Naive thymus-derived CD8-positive, alpha-beta T cell (primary cell): ENCODE data around the gene GPR52. TPM values are rescaled to one million over a fixed set of nuclear protein-coding genes. Genes with fewer than 3 reads are reported as not detected.

Source experiments
- ATAC-seq, 2 donors: fragments of 150-1000 bp; cut with Tn5 transposase in 1 of 2; sonication (Bioruptor Pico), chemical (Tn5 transposase) in 1 of 2; 1 replicate in 1 of 2; 2 replicates in 1 of 2; pipeline ENCODE4 v1.10.0; 2021; ENCODE audit warnings: mild to moderate bottlenecking in 2 of 2, moderate library complexity in 2 of 2
- POLR2A ChIA-PET: fragments of 350-600 bp; sonication (Branson Sonifier 250); formaldehyde crosslinking; loops from one replicate; lab custom pipeline; 2021; ENCODE audit warnings: antibody characterized with exemption; lab: Charles Lee
- DNase-seq, 10 donors: peaks; one replicate each; pipeline versions ENCODE4 v3.0.0 to v3.0.0-alpha.2; 2020 to 2022
- H3K27ac Mint-ChIP-seq, 10 donors: one replicate each; pipeline ENCODE4 v1.8.0; 2020 to 2022; ENCODE audit warnings: mild to moderate bottlenecking in 10 of 10, mixed read lengths in 10 of 10, moderate library complexity in 4 of 10, inconsistent platforms in 1 of 10
- H3K27me3 Mint-ChIP-seq, 5 donors: one replicate each; pipeline ENCODE4 v1.8.0; 2021 to 2022; ENCODE audit warnings: mixed read lengths in 5 of 5
- H3K36me3 Mint-ChIP-seq, 3 donors: one replicate each; pipeline ENCODE4 v1.8.0; 2020 to 2022; ENCODE audit warnings: mixed read lengths in 3 of 3, mild to moderate bottlenecking in 2 of 3, inconsistent platforms in 1 of 3
- H3K4me1 Mint-ChIP-seq, 4 donors: one replicate each; pipeline ENCODE4 v1.8.0; 2021 to 2022; ENCODE audit warnings: mixed read lengths in 4 of 4
- H3K4me3 Mint-ChIP-seq, 10 donors: one replicate each; pipeline ENCODE4 v1.8.0; 2020 to 2022; ENCODE audit warnings: mild to moderate bottlenecking in 10 of 10, mixed read lengths in 10 of 10, moderate library complexity in 6 of 10, inconsistent platforms in 1 of 10
- H3K9me3 Mint-ChIP-seq, 9 donors: one replicate each; pipeline ENCODE4 v1.8.0; 2020 to 2022; ENCODE audit warnings: mixed read lengths in 9 of 9, mild to moderate bottlenecking in 3 of 9, inconsistent platforms in 1 of 9, moderate library complexity in 1 of 9
- polyA plus RNA-seq, 3 donors: library from polyadenylated mRNA; unstranded; fragments of 300-500 nt; fragmentation: Illumina TruSeq; gene quantifications; one replicate each; pipeline ENCODE4 v1.2.3, GENCODE V29; 2021
- total RNA-seq, 8 experiments: library from RNA in 2 of 8; stranded (reverse) in 2 of 8; gene quantifications; one replicate each; pipeline ENCODE4 v1.2.3 and lab custom pipeline; 2021 to 2026

The GPR52 gene
- total and polyA plus RNA-seq, 5 experiments from 2014 or later: 1.4 to 2.9 TPM; not detected in 3

DNA sequence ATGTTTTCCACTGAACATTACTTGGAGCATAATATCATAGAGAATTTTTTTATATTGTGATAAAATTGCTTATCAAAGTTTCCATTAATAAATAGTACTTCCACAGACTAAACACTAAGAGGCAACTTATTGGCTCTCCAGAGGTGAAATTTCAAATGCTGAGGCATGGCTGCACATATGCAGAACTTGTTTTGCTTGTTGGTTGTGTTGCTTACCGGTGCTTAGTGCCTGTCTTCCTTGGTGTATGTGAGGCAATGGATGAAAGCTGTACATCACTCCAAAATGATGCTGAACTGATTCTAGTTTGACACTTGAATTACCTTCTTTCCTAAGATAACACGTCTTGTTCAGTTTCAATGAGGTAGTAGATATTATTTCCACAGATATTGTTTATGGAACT lies 29.8 kb upstream of the GPR52 start:
- Mint-ChIP-seq H3K4me3 (no peak overlapping the region), H3K27ac (no peak overlapping the region), H3K4me1 (peaks cover 6 to 18% (median 12%) of the 10 kb centered on the region in 4 donors), H3K9me3 (peaks cover 0 to 7% (median 0%) of the 10 kb centered on the region in 9 donors), H3K36me3 (peaks cover 0 to 4% (median 0%) of the 10 kb centered on the region in 3 donors), H3K27me3 (no peaks in the 10 kb centered on the region)
- ATAC-seq: no peak
- no peak for DNase-seq
- POLR2A ChIA-PET: no interaction called here

DNA sequence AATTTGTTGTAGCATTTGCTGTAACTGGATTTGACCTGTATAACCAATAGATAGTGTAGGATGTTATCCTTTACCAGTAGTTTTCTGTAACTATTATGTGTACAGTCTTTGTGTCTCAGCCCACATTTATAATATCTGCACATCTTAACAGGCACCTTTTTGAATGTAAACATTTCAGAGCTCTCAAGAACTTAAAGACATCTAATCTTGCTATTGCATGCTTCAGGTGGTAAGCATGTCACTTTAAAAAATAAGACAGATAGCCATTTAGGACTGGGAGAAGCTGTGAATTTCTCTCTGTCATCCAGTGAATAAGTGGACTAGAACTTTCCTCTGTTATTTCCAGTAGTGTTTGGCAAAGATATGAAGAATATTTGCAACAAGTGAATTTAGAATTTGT lies 22.6 kb upstream of the GPR52 start:
- no peak for ATAC-seq
- no peak overlapping the region for H3K4me3 Mint-ChIP-seq
- peaks cover 0 to 4% (median 0%) of the 10 kb centered on the region in 3 donors for H3K36me3 Mint-ChIP-seq
- DNase-seq: no peak
- POLR2A ChIA-PET: no interaction called here
- no peaks in the 10 kb centered on the region for H3K9me3 Mint-ChIP-seq
- H3K27me3 Mint-ChIP-seq: no peaks in the 10 kb centered on the region
- no peak overlapping the region for H3K27ac Mint-ChIP-seq
- peaks cover 0 to 3% (median under 1%) of the 10 kb centered on the region in 4 donors for H3K4me1 Mint-ChIP-seq

DNA sequence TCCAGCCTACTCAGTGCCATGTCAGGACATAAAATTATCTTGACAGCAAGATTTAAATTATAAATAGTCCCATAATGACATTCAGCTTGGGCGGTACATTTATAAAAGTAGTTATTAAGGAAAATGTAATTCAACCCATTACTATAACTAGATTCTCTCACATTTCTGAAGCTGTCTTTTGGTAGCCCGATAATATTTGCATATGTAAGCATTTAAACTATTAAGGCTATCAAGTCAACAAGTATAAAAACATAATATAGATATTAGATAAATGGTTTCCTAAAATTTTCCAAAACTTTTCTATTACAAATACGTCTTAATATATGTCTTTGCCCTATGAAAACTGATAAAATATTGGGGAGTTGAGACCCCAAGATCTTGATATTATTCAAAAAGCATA lies 21.6 kb upstream of the GPR52 start:
- ATAC-seq (no peak), DNase-seq (no peak)
- H3K4me3 Mint-ChIP-seq: no peak overlapping the region
- POLR2A ChIA-PET: no interaction called here
- H3K9me3 Mint-ChIP-seq: no peaks in the 10 kb centered on the region
- peaks cover 0 to 3% (median under 1%) of the 10 kb centered on the region in 4 donors for H3K4me1 Mint-ChIP-seq
- no peaks in the 10 kb centered on the region for H3K27me3 Mint-ChIP-seq
- peaks cover 0 to 4% (median 2%) of the 10 kb centered on the region in 3 donors for H3K36me3 Mint-ChIP-seq
- no peak overlapping the region for H3K27ac Mint-ChIP-seq

DNA sequence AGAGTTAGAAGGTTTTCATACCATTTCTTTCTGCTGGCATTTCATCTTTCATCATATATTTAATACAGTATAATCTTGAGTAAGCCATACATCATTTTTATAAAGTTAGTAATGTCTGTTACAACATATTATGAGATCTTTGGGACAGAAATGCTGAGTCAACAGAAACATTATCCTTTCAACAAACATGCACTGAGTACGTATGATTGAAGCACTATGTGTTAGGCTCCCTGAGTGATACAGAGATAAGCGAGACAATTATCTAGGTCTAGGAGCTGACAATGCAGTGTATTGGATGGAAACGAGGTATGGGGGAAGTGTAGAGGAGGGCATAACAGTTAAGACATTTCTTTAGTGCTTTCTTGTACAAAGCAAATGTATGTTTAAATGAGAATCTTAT lies 19.7 kb upstream of the GPR52 start:
- Mint-ChIP-seq H3K4me1 (peaks cover 0 to 3% (median under 1%) of the 10 kb centered on the region in 4 donors), H3K27me3 (no peaks in the 10 kb centered on the region), H3K4me3 (no peak overlapping the region), H3K27ac (no peak overlapping the region), H3K9me3 (no peaks in the 10 kb centered on the region), H3K36me3 (peaks cover 0 to 2% (median 2%) of the 10 kb centered on the region in 3 donors)
- no peak for DNase-seq
- POLR2A ChIA-PET: no interaction called here
- ATAC-seq: no peak

DNA sequence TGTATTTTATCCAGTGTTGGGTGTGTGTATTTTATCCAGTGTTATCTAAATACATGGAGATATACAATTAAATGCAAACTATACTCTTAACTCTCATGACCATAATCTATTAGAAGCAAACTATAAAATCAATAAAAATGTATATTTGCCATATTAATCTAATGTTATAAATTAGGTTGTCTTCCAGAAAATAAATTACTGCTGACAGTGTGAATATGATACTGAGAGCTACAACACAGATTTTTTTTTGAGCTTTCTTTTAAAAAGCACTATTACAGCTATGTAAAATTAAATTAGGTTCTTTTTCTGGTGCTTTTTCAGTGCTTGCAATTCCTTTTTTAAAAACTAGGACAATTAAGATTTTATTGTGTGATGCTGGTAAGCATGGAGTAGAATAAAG lies 19.0 kb upstream of the GPR52 start:
- no peak overlapping the region for H3K27ac Mint-ChIP-seq
- DNase-seq (no peak), ATAC-seq (no peak)
- POLR2A ChIA-PET: no interaction called here
- peaks cover 0 to 8% (median 5%) of the 10 kb centered on the region in 3 donors for H3K36me3 Mint-ChIP-seq
- H3K4me1 Mint-ChIP-seq: peaks cover 0 to 3% (median under 1%) of the 10 kb centered on the region in 4 donors
- H3K4me3 Mint-ChIP-seq: no peak overlapping the region
- H3K9me3 Mint-ChIP-seq: no peaks in the 10 kb centered on the region
- H3K27me3 Mint-ChIP-seq: no peaks in the 10 kb centered on the region

DNA sequence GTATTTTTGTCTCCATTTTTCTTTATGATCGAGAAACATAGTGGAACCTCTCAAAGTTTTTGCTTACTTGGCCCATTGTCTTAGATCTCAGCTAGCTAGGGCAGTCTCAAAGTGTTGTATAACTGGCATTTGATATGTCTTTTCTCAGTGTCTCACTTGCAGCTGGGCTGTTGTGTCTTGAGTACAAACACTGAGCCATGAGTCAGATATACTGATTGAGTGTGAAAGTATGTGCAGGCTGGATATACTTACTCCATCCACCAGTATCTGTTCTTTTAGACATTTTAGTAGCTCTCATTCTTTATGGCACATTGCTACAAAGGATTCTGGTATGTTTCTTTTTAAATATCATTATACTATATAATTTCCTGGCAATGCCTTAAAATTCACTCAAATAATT lies 14.3 kb upstream of the GPR52 start:
- Mint-ChIP-seq H3K4me1 (peaks cover 0 to 1% (median 0%) of the 10 kb centered on the region in 4 donors), H3K9me3 (peaks cover 0 to 6% (median 0%) of the 10 kb centered on the region in 9 donors), H3K4me3 (no peak overlapping the region), H3K27me3 (no peaks in the 10 kb centered on the region), H3K36me3 (peaks cover 0 to 21% (median 13%) of the 10 kb centered on the region in 3 donors), H3K27ac (no peak overlapping the region)
- no peak for DNase-seq
- no peak for ATAC-seq
- POLR2A ChIA-PET: no interaction called here

DNA sequence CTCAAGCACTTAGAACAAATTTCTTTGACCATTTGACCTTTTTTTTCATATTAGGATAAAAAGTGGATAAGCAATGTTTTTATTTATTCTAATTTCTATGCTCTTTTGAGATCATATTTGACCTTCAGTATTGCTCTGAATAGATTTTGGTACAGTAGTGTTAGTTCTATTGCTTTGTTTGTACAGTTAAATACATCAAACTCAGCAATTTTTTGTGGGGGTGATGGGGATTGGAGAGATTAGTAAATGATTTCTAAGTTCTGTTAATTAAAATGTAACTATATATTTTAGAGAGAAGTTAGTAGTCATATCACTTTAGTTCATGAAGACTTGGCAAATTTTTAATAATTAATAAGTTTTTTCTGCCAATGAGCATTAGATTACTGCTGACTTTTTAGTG lies 2.4 kb upstream of the GPR52 start:
- POLR2A ChIA-PET: no interaction called here
- H3K9me3 Mint-ChIP-seq: peaks cover 0 to 10% (median 0%) of the 10 kb centered on the region in 9 donors

DNA sequence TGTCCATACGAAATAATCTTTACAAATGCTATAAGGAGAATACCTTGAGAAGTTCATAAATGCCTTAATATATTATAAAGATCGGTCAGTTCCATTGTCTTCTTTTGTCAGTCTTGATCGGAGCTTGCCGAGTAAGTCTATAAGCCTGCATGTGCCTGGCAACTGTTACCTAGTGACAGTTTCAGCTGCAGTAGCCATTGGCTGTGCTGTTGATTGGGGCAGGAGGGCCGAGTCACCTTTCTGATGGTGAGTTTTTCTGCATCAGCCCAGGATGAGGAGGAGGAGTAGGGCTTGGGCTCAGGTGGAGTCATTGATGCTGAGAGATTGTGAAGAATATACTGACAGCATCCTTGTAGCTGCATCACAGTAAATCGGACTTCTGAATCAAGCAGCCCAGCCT lies 1.9 kb upstream of the GPR52 start:
- Mint-ChIP-seq H3K27me3 (no peaks in the 10 kb centered on the region), H3K9me3 (peaks cover 0 to 10% (median 0%) of the 10 kb centered on the region in 9 donors), H3K4me3 (no peak overlapping the region), H3K36me3 (peaks cover 0 to 14% (median 8%) of the 10 kb centered on the region in 3 donors), H3K4me1 (peaks cover 3 to 6% (median 4%) of the 10 kb centered on the region in 4 donors), H3K27ac (no peak overlapping the region)
- POLR2A ChIA-PET: no interaction called here
- ATAC-seq (no peak), DNase-seq (no peak)

More for the DNA sequence above, 2.4 kb upstream of the GPR52 start:
- H3K27ac Mint-ChIP-seq: no peak overlapping the region
- H3K27me3 Mint-ChIP-seq: no peaks in the 10 kb centered on the region
- no peak overlapping the region for H3K4me3 Mint-ChIP-seq
- H3K36me3 Mint-ChIP-seq: peaks cover 0 to 14% (median 8%) of the 10 kb centered on the region in 3 donors
- DNase-seq (no peak), ATAC-seq (no peak)
- peaks cover 3 to 6% (median 5%) of the 10 kb centered on the region in 4 donors for H3K4me1 Mint-ChIP-seq

DNA sequence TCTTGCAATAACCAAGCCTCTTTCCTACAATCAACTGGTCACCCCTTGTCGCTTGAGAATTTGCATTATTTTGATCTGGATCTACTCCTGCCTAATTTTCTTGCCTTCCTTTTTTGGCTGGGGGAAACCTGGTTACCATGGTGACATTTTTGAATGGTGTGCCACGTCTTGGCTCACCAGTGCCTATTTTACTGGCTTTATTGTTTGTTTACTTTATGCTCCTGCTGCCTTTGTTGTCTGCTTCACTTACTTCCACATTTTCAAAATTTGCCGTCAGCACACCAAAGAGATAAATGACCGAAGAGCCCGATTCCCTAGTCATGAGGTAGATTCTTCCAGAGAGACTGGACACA lies 743 bp downstream of the GPR52 start:
- Mint-ChIP-seq H3K9me3 (peaks cover 0 to 5% (median 0%) of the 10 kb centered on the region in 9 donors), H3K36me3 (peaks cover 0 to 13% (median 8%) of the 10 kb centered on the region in 3 donors), H3K4me3 (no peak overlapping the region), H3K4me1 (peaks cover 3 to 6% (median 4%) of the 10 kb centered on the region in 4 donors), H3K27ac (peak overlapping the region in 2 of 10 donors; percentile 11 to 52), H3K27me3 (no peaks in the 10 kb centered on the region)
- no peak for DNase-seq
- POLR2A ChIA-PET: no interaction called here
- ATAC-seq: no peak

DNA sequence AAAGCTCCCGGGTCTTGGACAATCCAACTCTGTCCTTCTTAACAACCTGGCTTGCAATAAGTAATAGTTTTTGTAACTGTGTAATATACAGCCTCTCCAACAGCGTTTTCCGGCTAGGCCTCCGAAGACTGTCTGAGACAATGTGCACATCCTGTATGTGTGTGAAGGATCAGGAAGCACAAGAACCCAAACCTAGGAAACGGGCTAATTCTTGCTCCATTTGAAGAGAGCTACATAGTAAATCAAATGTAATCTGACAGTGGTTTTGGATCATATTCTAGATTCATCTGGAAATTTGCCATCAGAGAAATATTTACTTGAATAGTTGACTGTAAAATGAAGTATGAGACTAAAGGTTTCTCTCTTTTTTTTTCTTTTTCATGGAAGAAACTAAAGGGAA lies 1.2 kb downstream of the GPR52 start:
- H3K36me3 Mint-ChIP-seq: peaks cover 0 to 10% (median 5%) of the 10 kb centered on the region in 3 donors
- no peaks in the 10 kb centered on the region for H3K27me3 Mint-ChIP-seq
- DNase-seq: no peak
- H3K4me1 Mint-ChIP-seq: peaks cover 3 to 6% (median 3%) of the 10 kb centered on the region in 4 donors
- no peak overlapping the region for H3K4me3 Mint-ChIP-seq
- peaks cover 0 to under 1% (median 0%) of the 10 kb centered on the region in 9 donors for H3K9me3 Mint-ChIP-seq
- POLR2A ChIA-PET: no interaction called here
- no peak overlapping the region for H3K27ac Mint-ChIP-seq
- no peak for ATAC-seq

DNA sequence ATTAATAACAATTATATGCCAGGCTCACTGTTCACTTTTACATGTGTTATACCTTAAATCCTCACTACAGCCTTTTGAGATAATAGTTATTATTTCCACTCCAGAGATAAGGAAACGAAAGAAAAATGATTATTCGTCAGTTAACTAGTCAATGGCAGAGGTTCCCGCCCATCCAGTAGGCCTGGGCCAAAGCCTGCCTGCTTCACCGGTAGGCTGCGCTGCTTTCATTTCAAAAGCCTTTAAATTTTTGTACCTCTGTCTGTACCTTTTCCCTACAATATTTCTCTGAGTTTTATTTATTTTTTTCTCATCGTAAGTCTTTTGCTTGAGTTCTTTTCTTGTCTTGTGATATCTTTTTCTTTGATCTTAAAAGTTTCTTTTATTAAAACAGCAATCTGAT lies 3.6 kb downstream of the GPR52 start:
- H3K27ac Mint-ChIP-seq: no peak overlapping the region

DNA sequence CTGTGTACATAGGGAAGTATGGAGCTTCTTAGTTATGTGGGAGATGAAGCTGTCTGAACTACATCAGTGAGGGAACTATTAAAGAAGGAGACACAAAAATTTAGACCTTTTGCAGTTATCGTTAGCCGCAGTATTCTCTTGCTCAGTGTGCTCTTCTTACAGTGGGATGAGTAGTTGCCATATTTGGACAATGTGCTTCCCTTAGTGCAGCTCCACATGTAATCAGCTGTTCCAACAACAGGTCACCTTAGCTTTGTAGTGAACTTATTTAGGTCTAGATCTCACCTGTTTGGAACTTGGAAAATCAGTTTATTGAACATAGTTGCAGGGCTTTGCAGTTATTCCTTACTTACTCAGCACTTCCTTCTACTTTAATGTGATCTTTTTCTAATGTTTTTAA lies 18.1 kb downstream of the GPR52 start:
- H3K36me3 Mint-ChIP-seq: peaks cover 10 to 14% (median 13%) of the 10 kb centered on the region in 3 donors
- DNase-seq (no peak), ATAC-seq (no peak)
- POLR2A ChIA-PET: no interaction called here
- no peak overlapping the region for H3K27ac Mint-ChIP-seq
- H3K27me3 Mint-ChIP-seq: no peaks in the 10 kb centered on the region
- no peaks in the 10 kb centered on the region for H3K4me1 Mint-ChIP-seq
- no peak overlapping the region for H3K4me3 Mint-ChIP-seq
- H3K9me3 Mint-ChIP-seq: peaks cover 0 to 3% (median 0%) of the 10 kb centered on the region in 9 donors

More for the DNA sequence above, 3.6 kb downstream of the GPR52 start:
- Mint-ChIP-seq H3K4me3 (no peak overlapping the region), H3K27me3 (no peaks in the 10 kb centered on the region), H3K4me1 (peaks cover 0 to 2% (median 0%) of the 10 kb centered on the region in 4 donors), H3K9me3 (no peaks in the 10 kb centered on the region), H3K36me3 (peaks cover 0 to 10% (median 7%) of the 10 kb centered on the region in 3 donors)
- ATAC-seq (no peak), DNase-seq (no peak)
- POLR2A ChIA-PET: no interaction called here

DNA sequence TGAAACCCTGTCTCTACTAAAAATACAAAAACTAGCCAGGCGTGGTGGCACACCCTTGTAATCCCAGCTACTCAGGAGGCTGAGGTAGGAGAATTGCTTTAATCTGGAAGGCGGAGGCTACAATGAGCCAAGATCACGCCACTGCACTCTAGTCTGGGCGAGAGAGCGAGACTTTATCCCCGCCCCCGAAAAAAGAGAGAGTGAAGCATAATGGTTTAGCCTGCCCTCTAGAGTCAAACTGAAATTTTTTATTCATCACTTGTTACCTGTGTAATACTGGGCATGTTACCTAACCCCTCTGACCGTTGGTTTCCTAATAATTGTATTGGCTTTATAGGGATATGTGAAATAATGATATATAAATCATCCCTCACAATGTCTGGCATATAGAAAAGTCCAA lies 18.8 kb downstream of the GPR52 start:
- POLR2A ChIA-PET: no interaction called here
- H3K4me3 Mint-ChIP-seq: no peak overlapping the region
- peaks cover 0 to 3% (median 0%) of the 10 kb centered on the region in 9 donors for H3K9me3 Mint-ChIP-seq
- H3K27ac Mint-ChIP-seq: no peak overlapping the region
- H3K36me3 Mint-ChIP-seq: peaks cover 8 to 12% (median 11%) of the 10 kb centered on the region in 3 donors
- DNase-seq (no peak), ATAC-seq (no peak)
- H3K27me3 Mint-ChIP-seq: no peaks in the 10 kb centered on the region
- H3K4me1 Mint-ChIP-seq: no peaks in the 10 kb centered on the region

DNA sequence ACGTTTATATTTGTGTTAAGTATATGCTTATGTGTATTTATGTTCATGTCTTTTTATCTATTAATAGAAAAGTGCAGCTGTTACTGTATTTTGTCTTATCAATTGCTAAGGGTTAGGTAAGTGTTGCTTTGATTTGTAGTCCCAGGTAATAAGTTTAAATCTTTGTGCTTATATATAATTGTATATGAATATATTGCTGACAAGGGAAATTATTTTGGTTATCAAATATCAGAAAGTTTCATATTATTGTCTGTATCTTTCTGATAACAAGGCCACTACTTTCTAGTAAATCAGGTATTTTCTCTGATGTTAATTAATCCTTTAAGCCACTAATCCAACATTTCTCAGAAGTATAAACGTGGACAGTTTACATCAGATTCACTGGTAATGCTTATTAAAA lies 21.3 kb downstream of the GPR52 start:
- no peak for DNase-seq
- Mint-ChIP-seq H3K4me3 (no peak overlapping the region), H3K36me3 (peaks cover 0 to 6% (median 2%) of the 10 kb centered on the region in 3 donors), H3K27me3 (no peaks in the 10 kb centered on the region), H3K9me3 (no peaks in the 10 kb centered on the region), H3K4me1 (peaks cover 0 to 2% (median 0%) of the 10 kb centered on the region in 4 donors), H3K27ac (no peak overlapping the region)
- POLR2A ChIA-PET: no interaction called here
- no peak for ATAC-seq
